Esophagus muscularis mucosa (tissue), 4 donors: ENCODE measurements around the gene CPS1. TPM values are rescaled to one million over a fixed set of nuclear protein-coding genes. Genes with fewer than 3 reads are reported as not detected.

Experiments
- DNase-seq: peaks from one replicate; pipeline ENCODE4 v3.0.0-alpha.2; 2017; ENCODE audit errors: extremely low spot score
- H3K27ac ChIP-seq, 4 donors: fragments of 200-600 bp; sonication (generic); replicated peaks in 1 of 4; 1 replicate in 3 of 4; 2 replicates in 1 of 4; pipeline ENCODE4 v1.5.1; 2016 to 2019; ENCODE audit warnings: mild to moderate bottlenecking in 1 of 4
- H3K27me3 ChIP-seq, 4 donors: fragments of 200-600 bp; sonication (generic); one replicate each; pipeline versions ENCODE4 v1.5.1 to v1.6.0; 2016 to 2019
- H3K36me3 ChIP-seq, 4 donors: fragments of 200-600 bp; sonication (generic); one replicate each; pipeline ENCODE4 v1.5.1; 2016 to 2019
- H3K4me1 ChIP-seq, 4 donors: fragments of 200-600 bp; sonication (generic); one replicate each; pipeline ENCODE4 v1.5.1; 2016 to 2019
- H3K4me3 ChIP-seq, 4 donors: fragments of 200-600 bp; sonication (generic); 1 replicate in 2 of 4; 2 replicates in 2 of 4; pipeline ENCODE4 v1.5.1; 2016 to 2019; ENCODE audit warnings: mild to moderate bottlenecking in 4 of 4, moderate library complexity in 1 of 4
- H3K9me3 ChIP-seq, 4 donors: fragments of 200-600 bp; sonication (generic); 1 replicate in 3 of 4; 2 replicates in 1 of 4; pipeline ENCODE4 v1.5.1; 2016 to 2019
- EP300 ChIP-seq: sonication (generic); formaldehyde crosslinking; IDR thresholded peaks from one replicate; pipeline ENCODE4 v1.6.1; 2017; ENCODE audit warnings: antibody characterized with exemption
- POLR2A ChIP-seq: fragments of 450-650 bp; IDR thresholded peaks from one replicate; pipeline ENCODE4 v1.6.1; 2017; ENCODE audit warnings: antibody characterized with exemption, moderate library complexity, mild to moderate bottlenecking, low read depth
- POLR2AphosphoS5 ChIP-seq, 2 donors: sonication (generic); formaldehyde crosslinking; IDR thresholded peaks; one replicate each; pipeline ENCODE4 v1.6.1; 2017; ENCODE audit warnings: antibody characterized with exemption in 2 of 2
- WGBS: methylation state at CpG from one replicate; pipeline ENCODE4 v1.1.5; 2018; 5-methylcytosine and 5-hydroxymethylcytosine counted together
- intact Hi-C: fragments of 100-400 bp; cut with DNase I; formaldehyde crosslinking; loops from one replicate; pipeline ENCODE4 v1.15.1; 2023
- total RNA-seq, 4 donors: library from RNA; depleted of rRNA; stranded (reverse); fragments of >200 nt; gene quantifications; one replicate each; pipeline versions ENCODE4 v1.1.0 to v1.2.1, GENCODE V29; 2016
- TF ChIP-seq, protein P1 (sequence below), 3 experiments: fragments of 200-600 bp in 2 of 3; fragments of 450-650 bp in 1 of 3; sonication (generic) in 2 of 3; IDR thresholded peaks; one replicate each; pipeline ENCODE4 v1.5.1; 2017 to 2019; ENCODE audit warnings: antibody characterized with exemption in 3 of 3, mild to moderate bottlenecking in 2 of 3, moderate library complexity in 1 of 3

The CPS1 gene
- total RNA-seq, 4 donors from 2014 or later: 1.0 to 2.4 (median 1.6) TPM

DNA sequence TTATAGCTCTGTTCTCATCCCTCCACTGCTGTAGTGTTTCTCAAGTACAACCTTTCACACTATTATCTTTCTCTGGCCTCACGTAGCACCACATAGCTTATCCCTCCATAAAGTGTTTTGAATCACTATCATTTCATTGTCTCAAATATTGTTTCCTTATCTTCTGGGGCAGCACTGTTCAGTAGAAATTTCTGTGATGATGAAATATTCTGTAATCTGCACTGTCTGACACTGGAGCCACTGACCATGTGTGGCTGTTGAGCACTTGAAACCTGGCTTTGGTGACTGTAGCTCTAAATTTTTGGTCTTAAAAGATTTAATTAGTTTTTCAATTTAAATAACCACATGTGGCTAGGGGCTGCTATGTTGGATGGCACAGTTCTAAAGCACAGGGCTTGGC lies 78.9 kb downstream of the CPS1 start:
- no peaks in the 10 kb centered on the region for H3K9me3 ChIP-seq
- intact Hi-C loops: no loop called here
- WGBS: 94% methylated on average over 1 of the region's 1 CpG
- no peak overlapping the region for H3K27ac ChIP-seq
- TF ChIP-seq POLR2A (no peak), POLR2AphosphoS5 (IDR thresholded peaks at IDR 0.05) (no peak), EP300 (no peak)
- TF ChIP-seq, protein P1, sequence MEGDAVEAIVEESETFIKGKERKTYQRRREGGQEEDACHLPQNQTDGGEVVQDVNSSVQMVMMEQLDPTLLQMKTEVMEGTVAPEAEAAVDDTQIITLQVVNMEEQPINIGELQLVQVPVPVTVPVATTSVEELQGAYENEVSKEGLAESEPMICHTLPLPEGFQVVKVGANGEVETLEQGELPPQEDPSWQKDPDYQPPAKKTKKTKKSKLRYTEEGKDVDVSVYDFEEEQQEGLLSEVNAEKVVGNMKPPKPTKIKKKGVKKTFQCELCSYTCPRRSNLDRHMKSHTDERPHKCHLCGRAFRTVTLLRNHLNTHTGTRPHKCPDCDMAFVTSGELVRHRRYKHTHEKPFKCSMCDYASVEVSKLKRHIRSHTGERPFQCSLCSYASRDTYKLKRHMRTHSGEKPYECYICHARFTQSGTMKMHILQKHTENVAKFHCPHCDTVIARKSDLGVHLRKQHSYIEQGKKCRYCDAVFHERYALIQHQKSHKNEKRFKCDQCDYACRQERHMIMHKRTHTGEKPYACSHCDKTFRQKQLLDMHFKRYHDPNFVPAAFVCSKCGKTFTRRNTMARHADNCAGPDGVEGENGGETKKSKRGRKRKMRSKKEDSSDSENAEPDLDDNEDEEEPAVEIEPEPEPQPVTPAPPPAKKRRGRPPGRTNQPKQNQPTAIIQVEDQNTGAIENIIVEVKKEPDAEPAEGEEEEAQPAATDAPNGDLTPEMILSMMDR (IDR thresholded peaks at IDR 0.05): no peak
- no peak for DNase-seq
- no peaks in the 10 kb centered on the region for H3K36me3 ChIP-seq
- no peak overlapping the region for H3K4me3 ChIP-seq
- no peaks in the 10 kb centered on the region for H3K4me1 ChIP-seq
- no peaks in the 10 kb centered on the region for H3K27me3 ChIP-seq

- whole genome bisulfite sequencing: 45% methylated on average over 4 of the region's 4 CpGs
- Histone ChIP-seq H3K9me3 (no peaks in the 10 kb centered on the region), H3K4me3 (no peak overlapping the region), H3K27ac (no peak overlapping the region), H3K36me3 (no peaks in the 10 kb centered on the region), H3K27me3 (no peaks in the 10 kb centered on the region), H3K4me1 (no peaks in the 10 kb centered on the region)
- TF ChIP-seq EP300 (no peak), POLR2AphosphoS5 (IDR thresholded peaks at IDR 0.05) (no peak), POLR2A (no peak)
- TF ChIP-seq, protein P1 (IDR thresholded peaks at IDR 0.05): no peak
- DNase-seq: no peak
- intact Hi-C loops: no loop called here
Measured at GRCh38 chr2:210642333-210642732, 85.9 kb downstream of the CPS1 start.

DNA sequence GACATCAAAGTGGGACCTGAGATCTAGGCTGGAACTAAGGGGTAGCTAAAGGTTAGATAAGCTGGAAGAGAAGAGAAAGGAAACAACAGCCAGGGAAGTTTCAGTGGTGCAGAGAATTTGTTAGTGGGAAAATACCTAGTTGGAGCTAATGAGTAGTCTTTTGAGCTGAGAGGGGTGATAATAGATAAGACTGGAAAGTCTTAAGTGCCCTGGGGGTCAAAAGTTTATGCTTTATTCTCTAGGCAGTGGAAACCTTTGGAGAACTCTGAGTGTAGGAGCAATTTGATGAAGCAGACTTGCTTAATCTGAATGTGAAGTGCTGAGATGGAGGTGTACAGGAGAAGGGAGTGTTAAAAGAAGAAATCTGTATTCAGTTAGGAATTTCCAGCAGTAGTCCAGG lies 90.8 kb downstream of the CPS1 start:
- no peaks in the 10 kb centered on the region for H3K27me3 ChIP-seq

GRCh38 chr2:210654091-210654490 lies 97.7 kb downstream of the CPS1 start:
- Histone ChIP-seq H3K4me3 (no peak overlapping the region), H3K4me1 (no peaks in the 10 kb centered on the region), H3K27me3 (no peaks in the 10 kb centered on the region), H3K9me3 (no peaks in the 10 kb centered on the region), H3K27ac (no peak overlapping the region), H3K36me3 (no peaks in the 10 kb centered on the region)
- TF ChIP-seq EP300: no peak
- intact Hi-C loops: no loop called here
- WGBS: 70% methylated on average over 1 of the region's 1 CpG
- no peak for DNase-seq

More for the DNA sequence above, 90.8 kb downstream of the CPS1 start:
- no peak overlapping the region for H3K27ac ChIP-seq
- H3K4me1 ChIP-seq: no peaks in the 10 kb centered on the region
- DNase-seq: no peak
- no peaks in the 10 kb centered on the region for H3K36me3 ChIP-seq
- no peaks in the 10 kb centered on the region for H3K9me3 ChIP-seq
- H3K4me3 ChIP-seq: no peak overlapping the region
- intact Hi-C loops: no loop called here
- TF ChIP-seq EP300: no peak
- TF ChIP-seq, protein P1 (IDR thresholded peaks at IDR 0.05): no peak
- no peak for TF ChIP-seq POLR2A
- TF ChIP-seq POLR2AphosphoS5 (IDR thresholded peaks at IDR 0.05): no peak

DNA sequence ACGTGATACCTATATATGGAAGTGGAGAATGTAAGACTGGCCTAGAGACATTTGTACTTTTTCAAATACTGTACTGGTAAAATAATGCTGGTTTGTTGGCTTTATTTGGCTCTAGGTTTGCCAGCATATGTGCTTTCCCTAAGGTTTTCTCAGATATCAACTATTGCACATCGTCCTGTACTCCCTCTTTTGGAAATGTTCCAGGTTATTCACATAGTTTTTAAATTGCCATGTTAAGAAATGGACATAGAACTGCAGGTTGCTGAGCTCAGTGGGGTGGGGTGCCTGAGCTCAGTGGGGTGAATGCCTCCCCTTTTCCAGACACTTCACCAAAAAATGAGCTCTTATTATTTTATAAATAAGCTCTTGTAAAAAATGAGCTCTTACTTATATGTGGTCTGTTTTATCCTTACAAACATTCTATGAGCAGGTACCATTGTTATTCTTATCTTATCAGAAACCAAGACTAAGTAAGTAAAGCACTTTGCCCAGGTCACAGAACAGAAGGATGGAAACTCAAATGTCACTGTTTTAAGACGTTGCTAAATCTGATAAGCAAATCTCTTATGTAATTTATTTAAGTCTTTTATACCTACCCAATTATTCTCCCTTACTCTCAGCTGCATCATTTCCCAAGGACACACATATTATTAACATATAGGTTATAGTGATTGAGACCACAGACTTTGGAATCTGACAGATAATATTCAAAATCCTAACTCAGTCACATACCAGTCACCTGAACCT lies 99.0 kb downstream of the CPS1 start:
- 37% methylated on average over 3 of the region's 3 CpGs for WGBS
- Histone ChIP-seq H3K4me3 (no peak overlapping the region), H3K4me1 (no peaks in the 10 kb centered on the region), H3K36me3 (no peaks in the 10 kb centered on the region), H3K9me3 (peaks cover 0 to 6% (median 0%) of the 10 kb centered on the region in 4 donors), H3K27ac (no peak overlapping the region), H3K27me3 (no peaks in the 10 kb centered on the region)
- intact Hi-C loops: no loop called here
- no peak for DNase-seq
- TF ChIP-seq, protein P1 (IDR thresholded peaks at IDR 0.05): no peak
- TF ChIP-seq EP300 (no peak), POLR2AphosphoS5 (IDR thresholded peaks at IDR 0.05) (no peak), POLR2A (no peak)
